ENCODE results near the gene SLC22A9. TPM values are rescaled to one million over a fixed set of nuclear protein-coding genes. Genes with fewer than 3 reads are reported as not detected.
"Not testable (repeated sequence)": the region's sequence is repeated elsewhere in the genome, so short reads cannot be mapped to it uniquely, and the experiment has no call there.

Gene SLC22A9
- total RNA-seq, 1 donor from 2014 or later, result not detected

DNA sequence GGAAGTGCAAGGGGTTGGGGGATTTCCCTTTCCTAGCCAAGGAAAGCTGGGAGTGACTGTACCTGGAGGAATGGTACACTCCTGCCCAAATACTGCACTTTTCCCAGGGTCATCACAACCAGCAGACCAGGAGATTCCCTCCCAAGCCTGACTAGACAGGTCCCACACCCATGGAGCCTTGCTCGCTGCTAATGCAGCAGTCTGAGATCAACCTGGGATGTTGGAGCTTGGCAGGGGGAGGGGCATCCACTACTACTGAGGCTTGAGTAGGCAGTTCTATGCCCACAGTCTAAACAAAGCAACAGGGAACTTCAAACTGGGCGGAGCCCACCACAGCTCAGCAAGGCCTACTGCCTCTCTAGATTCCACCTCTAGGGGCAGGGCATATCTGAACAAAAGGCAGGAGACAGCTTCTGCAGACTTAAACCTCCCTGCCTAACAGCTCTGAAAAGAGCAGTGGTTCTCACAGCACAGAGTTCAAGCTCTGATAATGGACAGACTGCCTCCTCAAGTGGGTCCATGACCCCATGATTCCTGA, 58.5 kb downstream of the SLC22A9 start:
- Histone ChIP-seq H3K9me3 (replicated peaks) (no peaks in the 10 kb centered on the region), H3K4me1 (no peaks in the 10 kb centered on the region), H3K36me3 (no peaks in the 10 kb centered on the region), H3K27me3 (ENCODE audit: low read depth) (peaks cover 56% of the 10 kb centered on the region), H3K27ac (replicated peaks) (no peak overlapping the region), H3K4me3 (no peak overlapping the region)
- TF ChIP-seq, protein P1, sequence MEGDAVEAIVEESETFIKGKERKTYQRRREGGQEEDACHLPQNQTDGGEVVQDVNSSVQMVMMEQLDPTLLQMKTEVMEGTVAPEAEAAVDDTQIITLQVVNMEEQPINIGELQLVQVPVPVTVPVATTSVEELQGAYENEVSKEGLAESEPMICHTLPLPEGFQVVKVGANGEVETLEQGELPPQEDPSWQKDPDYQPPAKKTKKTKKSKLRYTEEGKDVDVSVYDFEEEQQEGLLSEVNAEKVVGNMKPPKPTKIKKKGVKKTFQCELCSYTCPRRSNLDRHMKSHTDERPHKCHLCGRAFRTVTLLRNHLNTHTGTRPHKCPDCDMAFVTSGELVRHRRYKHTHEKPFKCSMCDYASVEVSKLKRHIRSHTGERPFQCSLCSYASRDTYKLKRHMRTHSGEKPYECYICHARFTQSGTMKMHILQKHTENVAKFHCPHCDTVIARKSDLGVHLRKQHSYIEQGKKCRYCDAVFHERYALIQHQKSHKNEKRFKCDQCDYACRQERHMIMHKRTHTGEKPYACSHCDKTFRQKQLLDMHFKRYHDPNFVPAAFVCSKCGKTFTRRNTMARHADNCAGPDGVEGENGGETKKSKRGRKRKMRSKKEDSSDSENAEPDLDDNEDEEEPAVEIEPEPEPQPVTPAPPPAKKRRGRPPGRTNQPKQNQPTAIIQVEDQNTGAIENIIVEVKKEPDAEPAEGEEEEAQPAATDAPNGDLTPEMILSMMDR (IDR thresholded peaks at IDR 0.05; ENCODE audit: borderline replicate concordance), result no peak
- no peak for DNase-seq
- intact Hi-C loops (cut with micrococcal nuclease), result no loop called here

DNA sequence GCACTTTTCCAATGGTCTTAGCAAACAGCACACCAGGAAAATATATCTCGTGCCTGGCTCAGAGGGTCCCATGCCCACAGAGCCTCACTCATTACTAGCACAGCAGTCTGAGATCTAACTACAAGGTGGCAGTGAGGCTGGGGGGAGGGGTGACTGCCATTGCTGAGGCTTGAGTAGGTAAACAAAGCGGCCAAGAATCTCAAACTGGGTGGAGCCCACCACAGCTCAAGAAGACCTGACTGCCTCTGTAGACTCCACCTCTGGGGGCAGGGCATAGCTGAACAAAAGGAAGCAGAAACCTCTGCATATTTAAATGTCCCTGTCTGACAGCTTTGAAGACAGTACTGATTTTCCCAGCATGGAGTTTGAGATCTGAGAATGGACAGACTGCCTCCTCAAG, 61.1 kb downstream of the SLC22A9 start:
- DNase-seq; H3K4me3 ChIP-seq; H3K36me3 ChIP-seq; H3K4me1 ChIP-seq; H3K27ac ChIP-seq (replicated peaks); intact Hi-C loops (cut with micrococcal nuclease); H3K9me3 ChIP-seq (replicated peaks): not testable (repeated sequence)
- peaks cover 74% of the 10 kb centered on the region for H3K27me3 ChIP-seq (ENCODE audit: low read depth)

DNA sequence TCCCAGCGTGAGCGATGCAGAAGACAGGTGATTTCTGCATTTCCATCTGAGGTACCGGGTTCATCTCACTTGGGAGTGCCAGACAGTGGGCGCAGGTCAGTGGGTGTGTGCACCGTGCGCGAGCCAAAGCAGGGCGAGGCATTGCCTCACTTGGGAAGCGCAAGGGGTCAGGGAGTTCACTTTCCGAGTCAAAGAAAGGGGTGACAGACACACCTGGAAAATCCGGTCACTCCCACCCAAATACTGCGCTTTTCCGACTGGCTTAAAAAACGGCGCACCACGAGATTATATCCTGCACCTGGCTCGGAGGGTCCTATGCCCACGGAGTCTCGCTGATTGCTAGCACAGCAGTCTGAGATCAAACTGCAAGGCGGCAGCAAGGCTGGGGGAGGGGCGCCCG, 65.8 kb downstream of the SLC22A9 start:
- H3K9me3 ChIP-seq (replicated peaks); H3K27ac ChIP-seq (replicated peaks); DNase-seq; H3K4me1 ChIP-seq; intact Hi-C loops (cut with micrococcal nuclease); H3K4me3 ChIP-seq; H3K36me3 ChIP-seq: not testable (repeated sequence)
- H3K27me3 ChIP-seq (ENCODE audit: low read depth), result peaks cover 42% of the 10 kb centered on the region

DNA sequence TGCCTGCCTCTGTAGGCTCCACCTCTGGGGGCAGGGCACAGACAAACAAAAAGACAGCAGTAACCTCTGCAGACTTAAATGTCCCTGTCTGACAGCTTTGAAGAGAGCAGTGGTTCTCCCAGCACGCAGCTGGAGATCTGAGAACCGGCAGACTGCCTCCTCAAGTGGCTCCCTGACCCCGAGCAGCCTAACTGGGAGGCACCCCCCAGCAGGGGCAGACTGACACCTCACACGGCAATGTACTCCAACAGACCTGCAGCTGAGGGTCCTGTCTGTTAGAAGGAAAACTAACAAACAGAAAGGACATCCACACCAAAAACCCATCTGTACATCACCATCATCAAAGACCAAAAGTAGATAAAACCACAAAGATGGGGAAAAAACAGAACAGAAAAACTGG, 66.2 kb downstream of the SLC22A9 start:
- H3K27me3 ChIP-seq (ENCODE audit: low read depth), result peaks cover 37% of the 10 kb centered on the region
- H3K27ac ChIP-seq (replicated peaks); H3K4me1 ChIP-seq; H3K36me3 ChIP-seq; intact Hi-C loops (cut with micrococcal nuclease); H3K9me3 ChIP-seq (replicated peaks); DNase-seq; H3K4me3 ChIP-seq: not testable (repeated sequence)

DNA sequence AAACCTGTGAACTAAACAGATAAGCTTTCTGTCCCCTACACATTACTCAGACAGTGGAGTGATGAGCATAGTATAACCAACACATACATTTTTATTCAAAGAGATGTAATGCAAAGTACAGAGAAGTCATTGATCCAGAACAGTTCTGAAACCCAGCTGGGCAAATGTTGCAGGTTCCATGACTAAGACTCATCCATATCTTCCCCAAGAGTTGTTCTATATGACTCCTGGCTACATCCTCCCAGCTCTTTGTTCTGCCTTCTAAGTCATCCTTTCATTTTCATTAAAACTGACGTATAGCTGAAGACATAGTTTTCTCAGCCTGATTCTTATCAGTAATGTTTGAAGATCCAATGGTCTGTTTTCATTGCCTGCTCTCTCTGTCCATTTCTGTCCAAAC, 74.1 kb downstream of the SLC22A9 start:
- intact Hi-C loops (cut with micrococcal nuclease), result no loop called here
- Histone ChIP-seq H3K27ac (replicated peaks) (no peak overlapping the region), H3K9me3 (replicated peaks) (peaks cover 11% of the 10 kb centered on the region), H3K27me3 (ENCODE audit: low read depth) (peaks cover 13% of the 10 kb centered on the region), H3K36me3 (no peaks in the 10 kb centered on the region), H3K4me1 (no peaks in the 10 kb centered on the region), H3K4me3 (no peak overlapping the region)
- DNase-seq, result no peak
- TF ChIP-seq, protein P1 (IDR thresholded peaks at IDR 0.05; ENCODE audit: borderline replicate concordance), result no peak

DNA sequence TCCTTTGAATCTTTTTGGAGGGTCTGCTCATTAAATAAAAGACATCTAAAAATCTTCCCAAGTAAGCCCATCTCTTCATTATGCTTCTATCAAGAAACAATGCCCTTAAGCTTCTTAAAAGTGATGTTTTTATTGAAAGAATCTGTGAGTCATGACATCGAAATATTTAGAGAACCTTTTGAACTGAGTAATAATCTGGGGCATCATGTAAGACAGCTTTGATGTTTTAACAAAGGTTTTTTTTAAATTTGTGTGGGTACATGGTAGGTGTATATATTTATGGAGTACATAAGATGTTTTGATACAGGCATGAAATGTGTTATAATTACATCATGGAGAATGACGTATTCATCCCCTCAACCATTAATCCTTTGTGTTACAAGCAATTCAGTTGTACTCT, 74.6 kb downstream of the SLC22A9 start:
- Histone ChIP-seq H3K27ac (replicated peaks) (no peak overlapping the region), H3K27me3 (ENCODE audit: low read depth) (peaks cover 13% of the 10 kb centered on the region), H3K4me1 (no peaks in the 10 kb centered on the region), H3K9me3 (replicated peaks) (peaks cover 11% of the 10 kb centered on the region), H3K4me3 (no peak overlapping the region), H3K36me3 (no peaks in the 10 kb centered on the region)
- DNase-seq, result no peak
- TF ChIP-seq, protein P1 (IDR thresholded peaks at IDR 0.05; ENCODE audit: borderline replicate concordance), result no peak
- intact Hi-C loops (cut with micrococcal nuclease), result no loop called here

DNA sequence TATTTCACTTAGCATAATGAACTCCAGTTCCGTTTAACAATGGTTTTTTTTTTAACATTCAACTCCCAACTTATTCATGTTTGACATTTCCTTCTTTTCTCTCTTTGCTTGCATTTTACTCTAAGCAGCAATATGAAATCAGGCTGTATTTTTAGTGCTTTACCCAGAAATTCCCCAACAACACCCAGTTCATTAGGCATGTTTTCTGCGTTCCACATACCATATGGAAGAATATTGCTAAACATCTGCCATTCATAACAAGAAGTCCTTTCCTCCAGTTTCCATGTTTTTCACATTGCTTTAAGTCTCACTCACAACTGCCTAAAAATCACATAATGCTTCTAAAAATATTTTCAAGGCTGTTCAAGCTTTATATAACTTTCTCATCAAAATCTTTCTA, 75.5 kb downstream of the SLC22A9 start:
- intact Hi-C loops (cut with micrococcal nuclease), result no loop called here
- no peak for DNase-seq
- no peak overlapping the region for H3K27ac ChIP-seq (replicated peaks)
- peaks cover 11% of the 10 kb centered on the region for H3K9me3 ChIP-seq (replicated peaks)
- TF ChIP-seq, protein P1 (IDR thresholded peaks at IDR 0.05; ENCODE audit: borderline replicate concordance), result no peak
- H3K4me1 ChIP-seq, result no peaks in the 10 kb centered on the region
- H3K4me3 ChIP-seq, result no peak overlapping the region
- peaks cover 13% of the 10 kb centered on the region for H3K27me3 ChIP-seq (ENCODE audit: low read depth)
- no peaks in the 10 kb centered on the region for H3K36me3 ChIP-seq
